Measurements from ENCODE around the gene ODR4.
"Not testable (repeated sequence)": the region's sequence is repeated elsewhere in the genome, so short reads cannot be mapped to it uniquely, and the experiment has no call there.

ODR4 gene

GRCh38 chr1:186375152-186375928 is at the start of gene ODR4, which contains the start of gene TPR:
Gene ODR4 (plus strand): TSS chr1:186375838. CDS start chr1:186379786, 3,948 bp downstream.
Gene TPR (minus strand): TSS chr1:186375253. CDS start chr1:186375028, 225 bp downstream.
- FAIRE-seq (peak; percentile 99), DNase-seq (ENCODE audit: insufficient read length, low spot score) (peak; percentile 79)
- TF ChIP-seq POLR2A (IDR thresholded peaks at IDR 0.05; ENCODE audit: low read depth, low read length) = peak; percentile 87

GRCh38 chr1:186326009-186326408 is 49.6 kb upstream of the ODR4 start:
- DNase-seq (ENCODE audit: insufficient read length, low spot score) = no peak
- peak; percentile 30 for FAIRE-seq
- no peak for TF ChIP-seq POLR2A (IDR thresholded peaks at IDR 0.05; ENCODE audit: low read depth, low read length)

GRCh38 chr1:186327331-186327730 is 48.3 kb upstream of the ODR4 start:
- FAIRE-seq = no peak
- no peak for DNase-seq (ENCODE audit: insufficient read length, low spot score)
- TF ChIP-seq POLR2A (IDR thresholded peaks at IDR 0.05; ENCODE audit: low read depth, low read length) = no peak

GRCh38 chr1:186330758-186331157 is 44.9 kb upstream of the ODR4 start:
- FAIRE-seq = no peak
- no peak for DNase-seq (ENCODE audit: insufficient read length, low spot score)
- TF ChIP-seq POLR2A (IDR thresholded peaks at IDR 0.05; ENCODE audit: low read depth, low read length) = no peak

GRCh38 chr1:186337554-186337953 is 38.1 kb upstream of the ODR4 start:
- no peak for TF ChIP-seq POLR2A (IDR thresholded peaks at IDR 0.05; ENCODE audit: low read depth, low read length)
- no peak for FAIRE-seq
- no peak for DNase-seq (ENCODE audit: insufficient read length, low spot score)

- DNase-seq (ENCODE audit: insufficient read length, low spot score) (no peak), FAIRE-seq (no peak)
- TF ChIP-seq POLR2A (IDR thresholded peaks at IDR 0.05; ENCODE audit: low read depth, low read length) = no peak
Measured at GRCh38 chr1:186340772-186341171, 34.9 kb upstream of the ODR4 start.

GRCh38 chr1:186347837-186348691 is 27.6 kb upstream of the ODR4 start:
- not testable (repeated sequence) for FAIRE-seq; DNase-seq (ENCODE audit: insufficient read length, low spot score)

GRCh38 chr1:186374303-186375151 is 1.1 kb upstream of the ODR4 start:
- FAIRE-seq (no peak), DNase-seq (ENCODE audit: insufficient read length, low spot score) (peak; percentile 3)
- no peak for TF ChIP-seq POLR2A (IDR thresholded peaks at IDR 0.05; ENCODE audit: low read depth, low read length)

GRCh38 chr1:186375929-186376319 is 286 bp downstream of the ODR4 start:
- TF ChIP-seq POLR2A (IDR thresholded peaks at IDR 0.05; ENCODE audit: low read depth, low read length) = no peak
- DNase-seq (ENCODE audit: insufficient read length, low spot score) (peak; percentile 12), FAIRE-seq (no peak)

GRCh38 chr1:186386725-186387383 is 11.2 kb downstream of the ODR4 start:
- TF ChIP-seq POLR2A (IDR thresholded peaks at IDR 0.05; ENCODE audit: low read depth, low read length) = no peak
- FAIRE-seq (no peak), DNase-seq (ENCODE audit: insufficient read length, low spot score) (no peak)

- TF ChIP-seq POLR2A (IDR thresholded peaks at IDR 0.05; ENCODE audit: low read depth, low read length) = no peak
- DNase-seq (ENCODE audit: insufficient read length, low spot score) (no peak), FAIRE-seq (no peak)
Measured at GRCh38 chr1:186390925-186391324, 15.3 kb downstream of the ODR4 start.

- no peak for TF ChIP-seq POLR2A (IDR thresholded peaks at IDR 0.05; ENCODE audit: low read depth, low read length)
Measured at GRCh38 chr1:186391841-186392240, 16.2 kb downstream of the ODR4 start.

GRCh38 chr1:186392711-186393110 is 17.1 kb downstream of the ODR4 start:
- not testable (repeated sequence) for FAIRE-seq; DNase-seq (ENCODE audit: insufficient read length, low spot score)

More at GRCh38 chr1:186391841-186392240, 16.2 kb downstream of the ODR4 start:
- FAIRE-seq = no peak
- no peak for DNase-seq (ENCODE audit: insufficient read length, low spot score)

- FAIRE-seq; DNase-seq (ENCODE audit: insufficient read length, low spot score): not testable (repeated sequence)
Measured at GRCh38 chr1:186401446-186401845, 25.8 kb downstream of the ODR4 start.

Measured in H54 (cell line).